Naive B cell (primary cell): ENCODE data around the gene PUS10. TPM values are rescaled to one million over a fixed set of nuclear protein-coding genes. Genes with fewer than 3 reads are reported as not detected.
"Not testable (repeated sequence)": the region's sequence is repeated elsewhere in the genome, so short reads cannot be mapped to it uniquely, and the experiment has no call there.

Experiments used
- ATAC-seq, 2 donors: fragments of 150-1000 bp; cut with Tn5 transposase; 2 replicates each; pipeline ENCODE4 v1.10.0; 2021; ENCODE audit warnings: low read depth in 2 of 2, mild to moderate bottlenecking in 2 of 2, moderate library complexity in 2 of 2
- DNase-seq: peaks from one replicate; pipeline ENCODE4 v3.0.0; 2022
- H3K27ac Mint-ChIP-seq, 6 donors: one replicate each; pipeline ENCODE4 v1.8.0; 2020 to 2022; ENCODE audit warnings: mild to moderate bottlenecking in 6 of 6, mixed read lengths in 6 of 6, moderate library complexity in 5 of 6, inconsistent platforms in 2 of 6
- H3K27me3 Mint-ChIP-seq, 3 donors: one replicate each; pipeline ENCODE4 v1.8.0; 2021 to 2022; ENCODE audit warnings: mixed read lengths in 3 of 3, mild to moderate bottlenecking in 1 of 3
- H3K36me3 Mint-ChIP-seq, 2 donors: one replicate each; pipeline ENCODE4 v1.8.0; 2020 to 2022; ENCODE audit warnings: mixed read lengths in 2 of 2, inconsistent platforms in 1 of 2, mild to moderate bottlenecking in 1 of 2
- H3K4me1 Mint-ChIP-seq, 3 donors: one replicate each; pipeline ENCODE4 v1.8.0; 2020 to 2022; ENCODE audit warnings: mixed read lengths in 3 of 3, inconsistent platforms in 1 of 3, mild to moderate bottlenecking in 1 of 3, moderate library complexity in 1 of 3
- H3K4me3 Mint-ChIP-seq, 8 donors: one replicate each; pipeline ENCODE4 v1.8.0; 2020 to 2022; ENCODE audit warnings: mild to moderate bottlenecking in 8 of 8, mixed read lengths in 8 of 8, moderate library complexity in 8 of 8, inconsistent platforms in 2 of 8
- H3K9me3 Mint-ChIP-seq, 7 donors: one replicate each; pipeline ENCODE4 v1.8.0; 2020 to 2022; ENCODE audit warnings: mixed read lengths in 7 of 7, mild to moderate bottlenecking in 5 of 7, inconsistent platforms in 2 of 7, moderate library complexity in 1 of 7
- polyA plus RNA-seq, 6 donors: library from polyadenylated mRNA; unstranded; fragments of 300-500 nt; fragmentation: Illumina TruSeq; gene quantifications; one replicate each; pipeline ENCODE4 v1.2.3, GENCODE V29; 2021; ENCODE audit warnings: low read depth in 6 of 6

Gene PUS10
- polyA plus RNA-seq, 6 donors from 2014 or later: 3.4 to 8.6 (median 4.8) TPM

DNA sequence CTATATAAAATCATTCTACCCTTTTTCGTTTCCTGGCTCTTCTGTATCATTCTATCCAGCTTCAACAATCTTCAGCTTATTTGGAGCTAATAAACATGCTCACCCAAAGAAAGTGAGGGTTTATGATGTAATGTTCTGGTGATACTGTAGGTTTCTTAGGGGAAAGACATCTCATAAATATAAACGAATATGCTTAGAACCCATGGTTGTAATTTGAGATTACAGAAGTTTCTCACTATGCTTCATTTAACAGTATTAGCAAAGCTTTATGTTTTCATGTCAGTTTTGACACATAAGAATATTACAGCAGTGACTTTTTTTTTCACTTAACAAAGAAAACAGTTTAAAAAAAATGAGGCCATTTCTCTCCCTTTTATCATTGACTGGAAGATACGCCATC, 12.3 kb downstream of the PUS10 start:
- Mint-ChIP-seq H3K4me1 (no peaks in the 10 kb centered on the region), H3K9me3 (no peaks in the 10 kb centered on the region), H3K27ac (no peak overlapping the region), H3K27me3 (no peaks in the 10 kb centered on the region), H3K36me3 (no peaks in the 10 kb centered on the region), H3K4me3 (no peak overlapping the region)
- ATAC-seq: no peak
- no peak for DNase-seq

DNA sequence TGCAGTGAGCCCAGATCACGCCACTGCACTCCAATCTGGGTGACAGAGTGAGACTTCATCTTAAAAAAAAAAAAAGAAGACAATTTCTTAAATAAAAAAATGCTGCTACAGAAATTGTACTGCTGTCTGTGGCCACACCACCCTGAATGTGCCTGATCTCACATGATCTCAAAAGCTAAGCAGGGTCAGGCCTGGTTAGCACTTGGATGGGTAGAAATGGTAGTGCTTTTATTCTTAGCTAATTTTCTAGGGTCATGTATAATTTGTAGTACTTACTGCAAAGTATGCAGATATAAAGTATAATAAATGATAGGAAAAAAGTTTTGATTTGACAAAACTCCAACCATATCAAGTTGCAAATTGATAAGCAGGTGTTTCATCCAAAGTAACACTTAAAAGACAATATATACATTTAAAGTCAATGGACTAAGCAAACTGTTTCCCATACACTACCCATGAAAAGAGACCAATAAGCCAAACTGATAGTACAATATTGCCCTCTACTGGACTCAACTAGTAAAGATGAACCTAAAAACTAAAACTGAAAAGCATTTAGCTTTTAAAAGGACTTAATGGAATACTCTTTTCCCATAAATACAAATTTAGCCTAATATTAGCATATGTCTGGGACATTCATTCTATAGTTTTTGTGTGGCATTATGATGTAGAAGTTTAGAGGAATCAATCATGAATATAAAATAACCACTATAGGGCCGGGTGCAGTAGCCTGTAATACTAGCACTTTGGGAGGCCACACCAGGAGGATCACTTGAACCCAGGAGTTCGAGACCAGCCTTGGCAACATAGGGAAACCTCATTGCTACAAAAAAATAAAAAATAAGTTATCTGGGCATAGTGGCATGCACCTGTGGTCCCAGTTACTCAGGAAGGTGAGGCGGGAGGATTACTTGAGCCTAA, 19.2 kb downstream of the PUS10 start:
- H3K27me3 Mint-ChIP-seq: no peaks in the 10 kb centered on the region
- H3K9me3 Mint-ChIP-seq: no peaks in the 10 kb centered on the region
- no peaks in the 10 kb centered on the region for H3K36me3 Mint-ChIP-seq
- DNase-seq (peak; percentile 58), ATAC-seq (peak; percentile 68 to 69)
- peak overlapping the region in 4 of 6 donors; percentile 39 to 53 (median 50) for H3K27ac Mint-ChIP-seq
- peak overlapping the region in 1 of 8 donors; percentile 35 for H3K4me3 Mint-ChIP-seq
- peaks cover 15 to 44% (median 15%) of the 10 kb centered on the region in 3 donors for H3K4me1 Mint-ChIP-seq

DNA sequence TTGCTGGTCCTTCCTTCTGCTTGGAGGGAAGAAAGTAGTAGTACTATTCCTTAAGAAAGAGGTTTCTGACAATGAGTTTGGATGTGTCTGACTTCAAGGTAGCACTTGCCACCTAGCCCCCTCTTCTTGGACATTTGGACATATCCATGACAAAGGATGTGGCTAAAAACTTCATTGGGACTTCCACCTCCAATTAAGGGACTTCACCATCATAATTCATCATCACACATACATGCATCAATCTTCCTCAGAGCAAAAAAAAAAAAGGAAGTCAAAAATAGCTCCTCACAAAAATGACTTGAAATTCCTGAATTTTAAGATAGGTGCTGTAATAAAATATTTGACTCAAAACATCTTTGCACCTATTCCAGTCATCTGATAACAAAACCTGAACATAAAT, 23.9 kb downstream of the PUS10 start:
- DNase-seq: no peak
- peak overlapping the region in 5 of 8 donors; percentile 11 to 73 (median 43) for H3K4me3 Mint-ChIP-seq
- no peak for ATAC-seq
- peaks cover 0 to 13% (median 7%) of the 10 kb centered on the region in 7 donors for H3K9me3 Mint-ChIP-seq
- peak overlapping the region; percentile 77 to 99 (median 98) for H3K27ac Mint-ChIP-seq
- H3K27me3 Mint-ChIP-seq: no peaks in the 10 kb centered on the region
- H3K36me3 Mint-ChIP-seq: no peaks in the 10 kb centered on the region
- peaks cover 30 to 82% (median 41%) of the 10 kb centered on the region in 3 donors for H3K4me1 Mint-ChIP-seq

DNA sequence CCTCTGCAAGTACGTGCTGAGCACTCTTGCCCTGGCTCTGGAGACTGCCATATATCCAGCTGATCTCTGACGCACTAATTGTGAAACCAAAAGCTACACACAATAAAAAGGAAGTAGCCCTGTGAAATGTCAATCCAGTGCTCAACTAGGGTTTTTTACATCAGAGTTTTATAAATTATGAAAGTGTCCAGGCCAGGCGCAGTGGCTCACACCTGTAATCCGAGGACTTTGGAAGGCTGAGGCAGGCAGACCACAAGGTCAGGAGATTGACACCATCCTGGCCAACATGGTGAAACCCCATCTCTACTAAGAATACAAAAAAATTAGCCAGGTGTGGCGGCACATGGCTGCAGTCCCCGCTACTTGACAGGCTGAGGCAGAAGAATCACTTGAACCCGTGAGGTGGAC, 25.1 kb downstream of the PUS10 start:
- peaks cover 30 to 73% (median 45%) of the 10 kb centered on the region in 3 donors for H3K4me1 Mint-ChIP-seq
- DNase-seq: peak; percentile 84
- peak overlapping the region; percentile 28 to 89 (median 82) for H3K4me3 Mint-ChIP-seq
- ATAC-seq: peak; percentile 98 to 99
- H3K9me3 Mint-ChIP-seq: peaks cover 0 to 13% (median 7%) of the 10 kb centered on the region in 7 donors
- H3K27ac Mint-ChIP-seq: peak overlapping the region; percentile 98 to 99 (median 99)
- H3K27me3 Mint-ChIP-seq: no peaks in the 10 kb centered on the region
- H3K36me3 Mint-ChIP-seq: no peaks in the 10 kb centered on the region

DNA sequence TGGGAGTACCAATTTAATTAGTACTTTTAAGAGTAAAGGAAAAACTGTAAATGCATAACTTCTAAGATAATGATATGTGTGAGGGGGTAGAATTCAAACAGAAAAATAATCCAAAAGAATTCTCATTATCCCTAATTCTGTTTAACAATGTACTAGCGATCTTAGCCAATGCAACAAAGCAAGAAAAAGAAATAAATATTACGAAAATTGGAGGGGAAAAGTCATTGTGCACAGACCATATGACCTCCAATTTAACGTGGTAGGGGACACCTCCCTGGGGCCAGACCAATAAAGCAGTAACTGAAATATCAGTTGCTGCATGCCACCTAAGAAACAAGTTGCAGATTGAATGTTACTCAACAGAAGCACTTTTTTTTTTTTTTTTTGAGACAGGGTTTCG, 26.4 kb downstream of the PUS10 start:
- H3K36me3 Mint-ChIP-seq: no peaks in the 10 kb centered on the region
- ATAC-seq: no peak
- DNase-seq: no peak
- peaks cover 0 to 13% (median 7%) of the 10 kb centered on the region in 7 donors for H3K9me3 Mint-ChIP-seq
- no peaks in the 10 kb centered on the region for H3K27me3 Mint-ChIP-seq
- H3K4me3 Mint-ChIP-seq: peak overlapping the region in 2 of 8 donors; percentile 3 to 22
- H3K4me1 Mint-ChIP-seq: peaks cover 34 to 71% (median 54%) of the 10 kb centered on the region in 3 donors
- peak overlapping the region in 5 of 6 donors; percentile 22 to 99 (median 98) for H3K27ac Mint-ChIP-seq

DNA sequence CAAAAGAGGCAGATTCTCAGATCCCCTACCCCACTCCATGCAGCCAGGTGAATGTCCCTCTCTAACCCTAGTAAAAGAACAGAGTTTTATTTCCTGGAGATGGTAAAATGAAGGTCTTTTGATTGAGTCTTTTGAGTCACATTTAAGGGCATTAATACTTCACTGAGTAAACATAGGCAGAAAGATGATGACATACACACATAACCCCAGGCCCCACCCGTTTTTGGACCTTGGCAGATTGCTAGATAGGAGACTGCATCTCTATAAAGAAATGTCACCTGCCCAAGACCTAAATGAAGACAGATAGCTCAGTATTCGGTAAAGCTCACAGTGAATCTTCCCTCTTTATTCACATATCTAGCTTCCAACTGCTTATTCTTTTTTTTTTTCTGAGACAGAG, 28.8 kb downstream of the PUS10 start:
- peaks cover 0 to 13% (median 7%) of the 10 kb centered on the region in 7 donors for H3K9me3 Mint-ChIP-seq
- ATAC-seq: no peak
- no peaks in the 10 kb centered on the region for H3K27me3 Mint-ChIP-seq
- DNase-seq: no peak
- H3K36me3 Mint-ChIP-seq: no peaks in the 10 kb centered on the region
- H3K4me1 Mint-ChIP-seq: peaks cover 29 to 66% (median 43%) of the 10 kb centered on the region in 3 donors
- peak overlapping the region; percentile 18 to 79 (median 56) for H3K27ac Mint-ChIP-seq
- H3K4me3 Mint-ChIP-seq: peak overlapping the region in 1 of 8 donors; percentile 21

DNA sequence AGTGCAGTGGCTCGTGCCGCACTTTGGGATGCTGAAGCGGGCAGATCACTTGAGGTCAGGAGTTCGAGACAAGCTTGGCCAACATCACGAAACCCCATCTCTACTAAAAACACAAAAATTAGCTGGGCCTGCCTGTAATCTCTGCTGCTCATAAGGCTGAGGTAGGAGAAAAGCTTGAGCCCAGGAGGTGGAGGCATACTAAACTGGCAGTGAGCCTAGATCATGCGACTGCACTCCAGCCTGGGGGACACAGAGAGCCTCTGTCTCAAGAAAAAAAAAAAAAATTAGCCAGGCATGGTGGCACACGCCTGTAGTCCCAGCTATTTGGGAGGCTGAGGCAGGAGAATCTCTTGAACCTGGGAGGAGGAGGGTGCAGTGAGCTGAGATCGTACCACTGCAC, 30.4 kb downstream of the PUS10 start:
- not testable (repeated sequence) for ATAC-seq, H3K36me3 Mint-ChIP-seq, H3K27me3 Mint-ChIP-seq, DNase-seq
- Mint-ChIP-seq H3K9me3 (peaks cover 0 to 13% (median 2%) of the 10 kb centered on the region in 7 donors), H3K4me3 (peak overlapping the region in 4 of 8 donors; percentile 54 to 80 (median 74)), H3K4me1 (peaks cover 26 to 55% (median 34%) of the 10 kb centered on the region in 3 donors), H3K27ac (peak overlapping the region in 5 of 6 donors; percentile 6 to 97 (median 34))

DNA sequence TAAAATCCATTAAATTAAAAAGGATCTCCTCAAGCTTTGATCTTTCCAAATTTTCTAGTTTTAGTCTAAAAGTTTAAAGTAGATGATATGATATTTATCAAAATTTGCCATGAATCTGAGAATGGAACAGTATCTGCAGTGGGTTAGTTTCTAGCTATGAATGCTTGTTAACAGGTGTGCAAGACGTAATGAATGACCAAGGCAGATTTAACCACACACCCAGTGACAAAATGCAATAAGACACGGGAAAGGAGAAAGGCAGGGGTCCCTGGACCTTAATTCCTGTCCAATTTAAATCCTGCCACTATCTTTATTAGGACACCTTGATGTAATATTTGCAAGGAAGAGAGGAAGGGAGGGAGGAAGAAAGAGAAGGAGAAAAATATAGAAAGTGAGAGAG, 31.0 kb downstream of the PUS10 start:
- H3K27ac Mint-ChIP-seq: peak overlapping the region; percentile 21 to 97 (median 86)

DNA sequence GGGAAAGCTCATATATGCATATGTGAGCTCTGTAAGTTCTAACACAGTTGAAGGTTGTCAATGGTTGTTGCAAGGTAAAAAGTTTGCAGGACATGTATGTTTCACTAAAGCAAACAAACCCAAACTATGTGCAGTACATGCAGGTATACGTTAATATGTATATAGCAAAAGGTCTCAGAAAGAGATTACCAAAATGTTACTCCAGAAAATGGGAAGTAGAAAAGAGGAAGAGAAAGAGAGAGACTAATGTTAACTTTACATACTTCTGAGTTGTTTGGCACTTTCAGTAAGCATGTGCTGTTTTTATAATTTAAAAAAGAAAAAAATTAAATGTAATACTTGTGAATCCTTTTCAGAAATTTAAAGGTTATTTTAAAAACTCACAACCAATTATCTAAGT, 33.3 kb downstream of the PUS10 start:
- Mint-ChIP-seq H3K4me1 (peaks cover 26 to 43% (median 31%) of the 10 kb centered on the region in 3 donors), H3K9me3 (no peaks in the 10 kb centered on the region), H3K4me3 (peak overlapping the region in 7 of 8 donors; percentile 13 to 75 (median 50)), H3K27ac (peak overlapping the region in 5 of 6 donors; percentile 16 to 92 (median 18)), H3K36me3 (no peaks in the 10 kb centered on the region), H3K27me3 (no peaks in the 10 kb centered on the region)
- DNase-seq (peak; percentile 56), ATAC-seq (peak; percentile 94 to 97)

More for the DNA sequence above, 31.0 kb downstream of the PUS10 start:
- no peak for ATAC-seq
- Mint-ChIP-seq H3K4me3 (peak overlapping the region; percentile 18 to 80 (median 61)), H3K36me3 (no peaks in the 10 kb centered on the region), H3K9me3 (peaks cover 0 to 11% (median under 1%) of the 10 kb centered on the region in 7 donors), H3K27me3 (no peaks in the 10 kb centered on the region), H3K4me1 (peaks cover 23 to 49% (median 29%) of the 10 kb centered on the region in 3 donors)
- no peak for DNase-seq

DNA sequence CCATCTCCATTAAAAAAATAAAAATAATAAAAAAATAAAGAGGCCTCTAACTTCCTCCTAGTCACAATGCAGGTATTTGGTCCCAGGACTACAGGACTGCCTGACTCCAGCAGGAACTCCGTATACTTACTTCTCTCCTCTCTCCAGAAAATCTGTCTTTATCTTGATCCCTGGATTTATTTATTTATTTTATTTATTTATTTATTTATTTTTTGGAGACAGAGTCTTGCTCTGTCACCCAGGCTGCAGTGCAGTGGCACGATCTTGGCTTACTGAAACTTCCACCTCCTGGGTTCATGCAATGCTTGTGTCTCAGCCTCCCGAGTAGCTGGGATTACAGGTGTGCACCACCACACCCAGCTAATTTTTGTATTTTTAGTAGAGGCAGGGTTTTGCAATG, 36.0 kb downstream of the PUS10 start:
- H3K36me3 Mint-ChIP-seq, H3K27ac Mint-ChIP-seq, H3K27me3 Mint-ChIP-seq, H3K4me3 Mint-ChIP-seq, ATAC-seq, DNase-seq, H3K9me3 Mint-ChIP-seq: not testable (repeated sequence)
- H3K4me1 Mint-ChIP-seq: peaks cover 30 to 48% (median 35%) of the 10 kb centered on the region in 3 donors

DNA sequence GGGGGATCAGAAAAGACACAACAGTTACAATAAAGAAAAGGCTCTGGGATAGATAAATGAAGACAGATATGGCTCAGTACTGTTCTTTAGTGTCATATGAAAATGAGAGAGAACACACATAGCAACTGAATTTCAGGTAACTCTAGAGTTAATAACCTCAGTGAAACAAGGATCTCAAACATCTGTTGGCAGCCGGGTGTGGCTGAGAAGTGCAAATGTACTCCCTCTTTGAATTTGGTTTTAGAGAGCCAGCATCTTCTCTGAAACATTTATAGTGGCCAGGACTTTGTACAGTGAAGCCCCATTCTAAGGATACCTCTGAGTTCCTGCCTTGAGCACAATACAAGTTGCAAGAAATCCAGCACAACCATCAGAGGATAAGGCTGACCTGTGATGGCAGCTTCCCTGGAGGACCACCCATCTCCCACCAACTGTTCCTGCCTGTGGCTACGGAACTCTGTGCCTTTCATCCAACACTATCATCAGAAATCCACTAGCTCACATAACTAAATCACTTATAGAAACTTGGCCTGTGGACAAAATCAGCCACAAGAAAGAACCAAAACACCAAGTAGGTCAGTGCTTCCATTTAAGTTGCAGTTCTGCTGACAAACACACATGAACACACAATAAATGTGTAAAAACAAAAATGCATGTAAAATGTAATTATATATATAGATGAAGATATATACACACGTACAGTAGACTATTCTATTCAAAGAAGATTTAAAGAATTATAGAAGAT, 37.8 kb downstream of the PUS10 start:
- ATAC-seq (peak in 1 of 2 donors; percentile 14), DNase-seq (no peak)
- Mint-ChIP-seq H3K27me3 (no peaks in the 10 kb centered on the region), H3K4me3 (peak overlapping the region in 2 of 8 donors; percentile 9 to 37), H3K4me1 (peaks cover 23 to 47% (median 32%) of the 10 kb centered on the region in 3 donors), H3K9me3 (no peaks in the 10 kb centered on the region), H3K27ac (peak overlapping the region; percentile 6 to 77 (median 56)), H3K36me3 (no peaks in the 10 kb centered on the region)

DNA sequence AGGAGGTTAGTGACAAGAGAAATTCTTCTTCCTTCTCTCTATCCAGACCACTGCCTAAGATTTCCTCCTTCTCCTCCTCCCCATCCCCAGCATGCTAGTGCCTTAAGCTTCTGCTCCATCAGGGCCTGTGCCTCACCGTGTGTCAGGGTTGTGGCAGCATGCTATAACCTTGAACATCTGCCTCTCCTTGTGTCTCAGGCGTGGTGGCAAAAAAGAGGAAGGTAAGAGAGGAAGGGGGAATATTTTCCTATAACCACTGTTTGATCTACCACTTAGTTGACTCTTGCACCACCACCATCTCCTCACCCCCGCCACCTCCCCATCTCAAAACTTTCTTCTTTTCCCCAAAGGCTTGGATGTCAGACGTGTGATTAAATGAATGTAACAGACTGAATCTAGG, 38.8 kb downstream of the PUS10 start:
- ATAC-seq: peak; percentile 49 to 65
- H3K4me1 Mint-ChIP-seq: peaks cover 31 to 51% (median 33%) of the 10 kb centered on the region in 3 donors
- H3K27ac Mint-ChIP-seq: peak overlapping the region in 4 of 6 donors; percentile 2 to 77 (median 12)
- H3K27me3 Mint-ChIP-seq: no peaks in the 10 kb centered on the region
- H3K4me3 Mint-ChIP-seq: peak overlapping the region in 4 of 8 donors; percentile 1 to 82 (median 28)
- no peak for DNase-seq
- H3K36me3 Mint-ChIP-seq: no peaks in the 10 kb centered on the region
- H3K9me3 Mint-ChIP-seq: no peaks in the 10 kb centered on the region

DNA sequence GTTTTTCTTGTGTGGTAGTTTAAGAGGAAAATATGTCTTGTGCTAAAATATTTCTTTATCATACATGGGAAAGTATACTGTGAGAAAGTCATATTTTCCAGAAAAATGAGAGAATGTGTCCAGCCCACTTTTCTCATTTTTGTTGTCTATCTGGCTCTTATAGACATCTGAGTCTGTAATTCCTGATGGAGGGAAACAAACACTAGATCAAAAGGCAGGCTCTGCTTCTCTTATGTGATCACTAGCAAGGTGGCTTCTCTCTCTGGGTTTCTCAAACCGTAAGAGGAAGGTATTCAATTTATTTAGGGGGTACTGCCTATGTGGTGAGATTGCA, 40.5 kb downstream of the PUS10 start:
- ATAC-seq: no peak
- H3K4me1 Mint-ChIP-seq: peaks cover 30 to 53% (median 33%) of the 10 kb centered on the region in 3 donors
- H3K36me3 Mint-ChIP-seq: no peaks in the 10 kb centered on the region
- no peaks in the 10 kb centered on the region for H3K9me3 Mint-ChIP-seq
- no peak overlapping the region for H3K27ac Mint-ChIP-seq
- H3K4me3 Mint-ChIP-seq: no peak overlapping the region
- DNase-seq: no peak
- no peaks in the 10 kb centered on the region for H3K27me3 Mint-ChIP-seq
